GM12878 (cell line): Measurements from ENCODE around the gene CHST4.

Source experiments
- BRCA1 ChIP-seq: IDR thresholded peaks from 2 replicates; pipeline ENCODE4 v1.6.1; 2011; ENCODE audit warnings: low read depth, low read length, improper control_type of control experiment
- CHD4 ChIP-seq: fragments of 200-600 bp; sonication (generic); IDR thresholded peaks from 2 replicates; pipeline ENCODE4 v1.6.1; 2016; ENCODE audit warnings: mild to moderate bottlenecking
- CREM ChIP-seq: IDR thresholded peaks from 2 replicates; pipeline ENCODE4 v1.6.1; 2014; ENCODE audit warnings: antibody characterized with exemption, low read depth
- CTCF ChIP-seq, 3 experiments: IDR thresholded peaks in 2 of 3; conservative IDR thresholded peaks in 1 of 3; 2 replicates each; pipeline ENCODE4 v1.5.1; 2011; ENCODE audit warnings: low read depth in 3 of 3, low read length in 3 of 3, mild to moderate bottlenecking in 3 of 3, control low read depth in 2 of 3, moderate library complexity in 2 of 3, inconsistent platforms in 1 of 3, mixed read lengths in 1 of 3; ENCODE audit not compliant: control insufficient read depth in 2 of 3, insufficient read depth in 1 of 3; ENCODE audit errors: extremely low read depth in 1 of 3
- E2F4 ChIP-seq: IDR thresholded peaks from 2 replicates; pipeline ENCODE4 v1.6.1; 2012; ENCODE audit warnings: low read depth, low read length, improper control_type of control experiment
- EP300 ChIP-seq, 2 experiments: fragments of 150-350 bp in 1 of 2; IDR thresholded peaks; 2 replicates each; pipeline ENCODE4 v1.6.1; 2011 to 2012; ENCODE audit warnings: low read depth in 2 of 2, low read length in 2 of 2, borderline replicate concordance in 1 of 2, improper control_type of control experiment in 1 of 2, inconsistent platforms in 1 of 2; ENCODE audit not compliant: control insufficient read depth in 1 of 2
- EZH2 ChIP-seq: IDR thresholded peaks from 2 replicates; pipeline ENCODE4 v1.6.1; 2012; ENCODE audit warnings: low read depth, mild to moderate bottlenecking, control low read depth, inconsistent platforms, low read length, borderline replicate concordance; ENCODE audit not compliant: control insufficient read depth
- FOS ChIP-seq: IDR thresholded peaks from 3 replicates; pipeline ENCODE4 v1.6.1; 2011; ENCODE audit warnings: borderline replicate concordance; ENCODE audit not compliant: insufficient read length; ENCODE audit errors: extremely low read depth
- POLR2A ChIP-seq: IDR thresholded peaks from 2 replicates; pipeline ENCODE4 v1.6.1; 2011; ENCODE audit warnings: low read depth, mild to moderate bottlenecking, low read length
- REST ChIP-seq: IDR thresholded peaks from 2 replicates; pipeline ENCODE4 v1.6.1; 2012; ENCODE audit warnings: mild to moderate bottlenecking, low read depth, low read length
- SMC3 ChIP-seq: IDR thresholded peaks from 2 replicates; pipeline ENCODE4 v1.6.1; 2011; ENCODE audit warnings: low read length, improper control_type of control experiment, borderline replicate concordance

DNA sequence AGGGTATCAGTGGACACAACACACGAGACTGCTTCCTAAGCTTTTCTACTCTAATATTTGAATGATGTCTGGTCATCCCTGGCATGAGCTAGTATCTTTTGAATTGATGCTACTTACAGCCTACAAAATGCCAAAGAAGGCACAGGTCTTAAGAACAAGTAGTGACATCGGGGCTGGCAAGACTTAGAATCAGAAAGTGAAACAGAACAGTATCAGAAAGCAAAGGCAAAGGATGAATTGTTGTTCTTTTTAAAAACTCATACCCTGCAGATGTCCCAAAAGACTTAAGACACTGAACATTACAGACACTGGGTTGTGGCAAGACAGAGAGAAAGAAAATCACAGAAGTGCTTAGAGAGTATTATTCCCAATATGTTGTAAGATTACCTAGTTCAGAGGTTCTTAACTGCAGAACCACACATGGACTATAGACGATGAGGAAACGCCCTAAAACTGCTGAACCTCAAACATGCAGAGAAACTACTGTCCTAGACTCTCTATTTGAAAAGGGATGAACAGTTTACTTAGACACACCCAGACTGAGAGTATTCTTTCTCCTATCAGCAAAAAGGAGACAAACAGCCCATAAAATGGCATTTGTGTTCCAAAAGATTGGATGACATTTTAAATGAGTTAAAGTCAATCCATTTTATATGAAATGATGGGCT, 49.6 kb upstream of the CHST4 start:
- no peak for TF ChIP-seq POLR2A
- no peak for TF ChIP-seq SMC3
- TF ChIP-seq EP300 (IDR thresholded peaks at IDR 0.05; ENCODE audit: borderline replicate concordance in 1 of 2, control insufficient read depth in 1 of 2, low read depth in 2 of 2, low read length in 2 of 2), result no peak
- TF ChIP-seq BRCA1, result no peak
- TF ChIP-seq E2F4, result no peak
- no peak for TF ChIP-seq CHD4
- no peak for TF ChIP-seq REST
- no peak for TF ChIP-seq CREM
- no peak for TF ChIP-seq CTCF (IDR thresholded peaks at IDR 0.05 in 2 of 3, conservative IDR thresholded peaks at IDR 0.05 in 1 of 3; ENCODE audit: control insufficient read depth in 2 of 3, extremely low read depth in 1 of 3, insufficient read depth in 1 of 3, low read depth in 3 of 3, low read length in 3 of 3)
- TF ChIP-seq FOS, result no peak
- no peak for TF ChIP-seq EZH2
